ENCODE measurements around the gene LPIN1. TPM values are rescaled to one million over a fixed set of nuclear protein-coding genes. Genes with fewer than 3 reads are reported as not detected.
A peak's percentile ranks its signal among the peaks of the same experiment; 100 is the strongest.

The LPIN1 gene
- total RNA-seq, 1 experiment from 2014 or later = 4.4 TPM

DNA sequence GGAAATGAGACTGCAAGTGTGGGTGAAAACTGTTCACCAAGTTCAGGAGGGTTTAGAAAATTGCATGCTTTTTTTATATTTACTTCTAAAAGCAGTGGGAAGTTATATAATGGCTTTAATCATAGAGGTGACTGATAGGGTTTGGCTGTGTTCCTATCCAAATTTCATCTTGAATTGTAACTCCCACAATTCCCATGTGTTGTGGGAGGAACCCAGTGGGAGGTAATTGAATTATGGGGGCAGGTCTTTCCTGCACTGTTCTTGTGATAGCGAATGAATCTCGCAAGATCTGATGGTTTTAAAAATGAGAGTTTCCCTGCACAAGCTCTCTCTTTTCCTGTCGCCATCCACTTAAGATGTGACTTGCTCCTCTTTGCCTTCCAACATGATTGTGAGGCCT is 40.7 kb upstream of the LPIN1 start:
- Histone ChIP-seq H4K20me1 (ENCODE audit: control insufficient read depth, insufficient read depth, insufficient read length) (no peaks in the 10 kb centered on the region), H3K27me3 (ENCODE audit: insufficient read depth, low read length) (no peaks in the 10 kb centered on the region), H3K18ac (ENCODE audit: insufficient read length, low read depth, low read length) (no peak overlapping the region), H3K23me2 (ENCODE audit: insufficient read length, low read depth, low read length, poor library complexity, severe bottlenecking) (no peaks in the 10 kb centered on the region), H3K4ac (ENCODE audit: low read depth, low read length) (no peak overlapping the region), H3K14ac (ENCODE audit: insufficient read depth, low read length) (no peak overlapping the region), H3K79me2 (ENCODE audit: insufficient read depth, low read length) (no peaks in the 10 kb centered on the region), H2BK5ac (ENCODE audit: insufficient read length, low read length) (no peak overlapping the region), H3K79me1 (ENCODE audit: insufficient read depth, low read depth, low read length, poor library complexity, severe bottlenecking) (no peaks in the 10 kb centered on the region), H3K23ac (ENCODE audit: insufficient read length, low read depth, low read length) (no peak overlapping the region), H3K4me2 (ENCODE audit: insufficient read depth, insufficient read length, low read length) (no peak overlapping the region), H3K4me1 (ENCODE audit: insufficient read depth, low read length) (no peaks in the 10 kb centered on the region), H3K56ac (ENCODE audit: insufficient read length, low read depth, low read length) (no peak overlapping the region), H2AK5ac (ENCODE audit: insufficient read length, low read length) (no peak overlapping the region), H3K27ac (ENCODE audit: insufficient read length, low read depth, low read length) (no peak overlapping the region), H4K8ac (replicated peaks; ENCODE audit: insufficient read length, low read depth, low read length) (no peak overlapping the region), H2AFZ (ENCODE audit: low read length) (no peak overlapping the region), H4K91ac (ENCODE audit: insufficient read length, low read depth, low read length) (no peak overlapping the region), H2BK120ac (ENCODE audit: low read depth, low read length, poor library complexity, severe bottlenecking) (no peak overlapping the region), H3K9me3 (ENCODE audit: control insufficient read depth, low read depth, low read length) (no peaks in the 10 kb centered on the region), H2BK12ac (ENCODE audit: insufficient read length, low read depth, low read length) (no peak overlapping the region), H2BK15ac (ENCODE audit: low read depth, low read length) (no peak overlapping the region), H3K9ac (ENCODE audit: extremely low read depth, insufficient read length, low read length) (no peak overlapping the region), H4K5ac (ENCODE audit: insufficient read length, low read depth, low read length) (no peak overlapping the region), H3T11ph (ENCODE audit: low read length) (no peak overlapping the region), H2BK20ac (ENCODE audit: low read depth, low read length, poor library complexity, severe bottlenecking) (no peak overlapping the region)
- Mint-ChIP-seq H3K4me3 (no peak overlapping the region), H3K27me3 (ENCODE audit: low read depth) (peaks cover 7% of the 10 kb centered on the region), H3K27ac (0 out of 7 replicates have a peak overlapping the region, but pooled peaks of 1 of the 3 experiments have one; percentile 57), H3K4me1 (no peaks in the 10 kb centered on the region), H3K36me3 (ENCODE audit: insufficient read depth in 1 of 3, low read depth in 3 of 3) (peaks cover 0 to 5% (median 4%) of the 10 kb centered on the region in 3 experiments; a peak in 5 of 7 replicates), H3K9me3 (peaks cover 5 to 9% of the 10 kb centered on the region in 2 experiments)
- TF ChIP-seq, protein P1, sequence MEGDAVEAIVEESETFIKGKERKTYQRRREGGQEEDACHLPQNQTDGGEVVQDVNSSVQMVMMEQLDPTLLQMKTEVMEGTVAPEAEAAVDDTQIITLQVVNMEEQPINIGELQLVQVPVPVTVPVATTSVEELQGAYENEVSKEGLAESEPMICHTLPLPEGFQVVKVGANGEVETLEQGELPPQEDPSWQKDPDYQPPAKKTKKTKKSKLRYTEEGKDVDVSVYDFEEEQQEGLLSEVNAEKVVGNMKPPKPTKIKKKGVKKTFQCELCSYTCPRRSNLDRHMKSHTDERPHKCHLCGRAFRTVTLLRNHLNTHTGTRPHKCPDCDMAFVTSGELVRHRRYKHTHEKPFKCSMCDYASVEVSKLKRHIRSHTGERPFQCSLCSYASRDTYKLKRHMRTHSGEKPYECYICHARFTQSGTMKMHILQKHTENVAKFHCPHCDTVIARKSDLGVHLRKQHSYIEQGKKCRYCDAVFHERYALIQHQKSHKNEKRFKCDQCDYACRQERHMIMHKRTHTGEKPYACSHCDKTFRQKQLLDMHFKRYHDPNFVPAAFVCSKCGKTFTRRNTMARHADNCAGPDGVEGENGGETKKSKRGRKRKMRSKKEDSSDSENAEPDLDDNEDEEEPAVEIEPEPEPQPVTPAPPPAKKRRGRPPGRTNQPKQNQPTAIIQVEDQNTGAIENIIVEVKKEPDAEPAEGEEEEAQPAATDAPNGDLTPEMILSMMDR (conservative IDR thresholded peaks at IDR 0.05) = no peak
- no peak for DNase-seq
- WGBS (ENCODE audit: extremely low coverage, insufficient read length, low lambda C conversion rate) = no CpG with 5 or more reads among the region's 3 CpGs

Measured in H9 (cell line).